Measurements from ENCODE around the gene POU2F3. TPM values are rescaled to one million over a fixed set of nuclear protein-coding genes. Genes with fewer than 3 reads are reported as not detected.

Gene POU2F3
- polyA plus RNA-seq, 1 donor (not counting 4 experiments of a cell fraction or from before 2014, with no cell fraction given) = 0.96 TPM

DNA sequence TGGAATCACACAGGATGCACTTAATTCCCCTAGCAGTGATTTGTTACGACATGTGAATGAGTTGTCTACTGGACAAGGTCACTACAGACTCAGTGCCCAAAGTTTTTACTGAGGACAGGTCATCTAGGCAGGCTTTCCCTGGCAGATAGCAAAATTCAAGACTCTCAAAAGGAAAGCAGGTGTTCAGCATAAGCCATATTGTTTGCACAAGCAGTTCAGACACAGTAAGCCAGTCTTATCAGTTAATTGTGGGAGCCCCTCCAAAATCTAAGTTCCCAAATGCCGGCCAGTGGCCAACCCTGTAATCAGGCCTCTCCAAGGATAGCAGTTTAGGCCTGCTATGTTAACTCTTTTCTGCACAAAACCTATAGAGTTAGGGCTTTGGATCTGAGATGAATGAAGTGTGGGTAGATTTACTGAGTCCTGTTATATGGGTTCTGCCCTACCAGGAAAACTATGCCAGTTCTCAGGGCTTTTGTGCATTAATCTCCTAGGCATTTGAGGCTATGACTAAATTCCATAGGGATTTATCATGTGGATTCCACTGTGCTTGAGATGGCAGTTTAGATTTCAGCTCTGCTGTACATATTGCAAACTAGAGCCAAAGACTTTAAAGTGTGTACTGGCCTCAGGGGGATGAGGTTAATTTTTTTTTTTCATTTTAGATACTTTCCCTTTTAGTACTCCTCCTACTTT is 91.5 kb downstream of the POU2F3 start:
- no peak overlapping the region for H2AFZ ChIP-seq (ENCODE audit: control insufficient read depth, low read length)
- TF ChIP-seq EZH2 (IDR thresholded peaks at IDR 0.05; ENCODE audit: low read length) = no peak
- TF ChIP-seq, protein P1, sequence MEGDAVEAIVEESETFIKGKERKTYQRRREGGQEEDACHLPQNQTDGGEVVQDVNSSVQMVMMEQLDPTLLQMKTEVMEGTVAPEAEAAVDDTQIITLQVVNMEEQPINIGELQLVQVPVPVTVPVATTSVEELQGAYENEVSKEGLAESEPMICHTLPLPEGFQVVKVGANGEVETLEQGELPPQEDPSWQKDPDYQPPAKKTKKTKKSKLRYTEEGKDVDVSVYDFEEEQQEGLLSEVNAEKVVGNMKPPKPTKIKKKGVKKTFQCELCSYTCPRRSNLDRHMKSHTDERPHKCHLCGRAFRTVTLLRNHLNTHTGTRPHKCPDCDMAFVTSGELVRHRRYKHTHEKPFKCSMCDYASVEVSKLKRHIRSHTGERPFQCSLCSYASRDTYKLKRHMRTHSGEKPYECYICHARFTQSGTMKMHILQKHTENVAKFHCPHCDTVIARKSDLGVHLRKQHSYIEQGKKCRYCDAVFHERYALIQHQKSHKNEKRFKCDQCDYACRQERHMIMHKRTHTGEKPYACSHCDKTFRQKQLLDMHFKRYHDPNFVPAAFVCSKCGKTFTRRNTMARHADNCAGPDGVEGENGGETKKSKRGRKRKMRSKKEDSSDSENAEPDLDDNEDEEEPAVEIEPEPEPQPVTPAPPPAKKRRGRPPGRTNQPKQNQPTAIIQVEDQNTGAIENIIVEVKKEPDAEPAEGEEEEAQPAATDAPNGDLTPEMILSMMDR (optimal IDR thresholded peaks at IDR 0.05 in 1 of 3, IDR thresholded peaks at IDR 0.05 in 1 of 3, conservative IDR thresholded peaks at IDR 0.05 in 1 of 3; ENCODE audit: extremely low read depth in 1 of 3, insufficient read depth in 2 of 3, low read length in 3 of 3) = no peak
- peaks cover 3 to 7% of the 10 kb centered on the region in 2 experiments for H3K36me3 ChIP-seq (ENCODE audit: control insufficient read depth in 2 of 2, extremely low read depth in 1 of 2, insufficient read depth in 2 of 2, low read length in 2 of 2)
- H3K9me3 ChIP-seq (ENCODE audit: control insufficient read depth, low read depth, low read length) = no peaks in the 10 kb centered on the region
- no peak overlapping the region for H3K9ac ChIP-seq (ENCODE audit: control insufficient read depth, extremely low read depth, insufficient read depth, low read length)
- H3K79me2 ChIP-seq (ENCODE audit: control insufficient read depth, insufficient read depth, low read length) = no peaks in the 10 kb centered on the region
- H3K4me3 ChIP-seq (ENCODE audit: control insufficient read depth in 2 of 3, extremely low read depth in 1 of 3, insufficient read depth in 2 of 3, low read depth in 1 of 3, low read length in 3 of 3) = no peak overlapping the region
- no peaks in the 10 kb centered on the region for H3K9me1 ChIP-seq (ENCODE audit: control insufficient read depth, extremely low read depth, insufficient read depth, low read length)
- dilution Hi-C loops (cut with MboI; ENCODE audit: extremely low pct_ligation_motif_present, low sequenced_read_pairs) = no loop called here
- peak overlapping the region; percentile 62 for H3K4me2 ChIP-seq (ENCODE audit: control insufficient read depth, extremely low read depth, insufficient read depth, low read depth, low read length)
- H3K27ac ChIP-seq (ENCODE audit: control insufficient read depth, insufficient read depth, low read length) = peak overlapping the region; percentile 55
- FAIRE-seq (peak; percentile 67), DNase-seq (ENCODE audit: low read depth, low spot score) (peak; percentile 58)
- peaks cover 38% of the 10 kb centered on the region for H3K4me1 ChIP-seq (ENCODE audit: control insufficient read depth, extremely low read depth, insufficient read depth, low read length)
- H4K20me1 ChIP-seq (ENCODE audit: control insufficient read depth, extremely low read depth, insufficient read depth, low read length) = no peaks in the 10 kb centered on the region
- H3K27me3 ChIP-seq (ENCODE audit: control insufficient read depth, extremely low read depth, insufficient read depth, low read length) = no peaks in the 10 kb centered on the region

DNA sequence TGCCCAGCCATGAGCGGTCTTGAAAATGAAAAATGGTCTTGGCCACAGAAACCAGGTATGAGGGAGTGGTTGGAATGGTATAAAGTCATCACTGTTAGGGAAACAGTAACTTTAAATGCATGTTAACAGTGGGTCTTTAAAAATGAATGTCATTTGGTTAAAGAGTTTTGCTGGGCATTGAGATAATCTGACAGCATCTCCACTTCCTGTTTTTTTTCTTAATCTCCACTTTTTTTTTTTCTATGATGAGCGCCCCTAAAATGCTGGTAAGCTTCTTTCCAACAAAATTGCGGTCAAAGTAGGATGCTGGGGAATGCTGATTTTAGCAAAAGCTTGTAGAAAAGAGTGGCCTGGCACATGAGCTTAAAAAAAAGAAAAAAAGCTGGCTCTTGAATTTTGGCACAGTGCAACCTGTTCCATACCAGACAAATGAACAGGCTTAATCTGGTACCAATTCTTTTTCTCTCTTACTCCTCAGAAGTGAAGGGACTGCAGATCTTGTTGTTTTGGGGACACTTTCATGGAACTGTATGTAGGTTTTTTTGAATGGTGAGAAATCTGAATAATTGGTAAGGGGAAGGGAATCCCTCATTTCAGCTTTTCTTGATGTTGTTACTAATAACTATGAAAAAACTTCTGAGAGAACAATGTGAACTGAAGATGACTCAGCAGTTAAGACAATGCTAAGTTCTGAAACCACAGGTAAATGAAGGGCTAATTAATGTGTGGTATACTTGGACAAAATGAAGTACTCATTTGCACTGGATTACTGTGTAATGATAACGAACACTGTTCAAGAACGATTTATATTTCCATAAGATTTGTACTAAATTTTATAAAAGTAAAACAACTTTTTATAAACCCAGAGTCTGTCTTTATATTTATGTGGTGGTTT is 93.1 kb downstream of the POU2F3 start:
- no peaks in the 10 kb centered on the region for H3K9me3 ChIP-seq (ENCODE audit: control insufficient read depth, low read depth, low read length)
- FAIRE-seq (no peak), DNase-seq (ENCODE audit: low read depth, low spot score) (no peak)
- peaks cover 14% of the 10 kb centered on the region for H3K79me2 ChIP-seq (ENCODE audit: control insufficient read depth, insufficient read depth, low read length)
- H3K9ac ChIP-seq (ENCODE audit: control insufficient read depth, extremely low read depth, insufficient read depth, low read length) = no peak overlapping the region
- no peak for TF ChIP-seq EZH2 (IDR thresholded peaks at IDR 0.05; ENCODE audit: low read length)
- TF ChIP-seq, protein P1 (optimal IDR thresholded peaks at IDR 0.05 in 1 of 3, IDR thresholded peaks at IDR 0.05 in 1 of 3, conservative IDR thresholded peaks at IDR 0.05 in 1 of 3; ENCODE audit: extremely low read depth in 1 of 3, insufficient read depth in 2 of 3, low read length in 3 of 3) = no peak
- peaks cover 3 to 7% of the 10 kb centered on the region in 2 experiments for H3K36me3 ChIP-seq (ENCODE audit: control insufficient read depth in 2 of 2, extremely low read depth in 1 of 2, insufficient read depth in 2 of 2, low read length in 2 of 2)
- H3K4me3 ChIP-seq (ENCODE audit: control insufficient read depth in 2 of 3, extremely low read depth in 1 of 3, insufficient read depth in 2 of 3, low read depth in 1 of 3, low read length in 3 of 3) = no peak overlapping the region
- dilution Hi-C loops (cut with MboI; ENCODE audit: extremely low pct_ligation_motif_present, low sequenced_read_pairs) = no loop called here
- H3K9me1 ChIP-seq (ENCODE audit: control insufficient read depth, extremely low read depth, insufficient read depth, low read length) = no peaks in the 10 kb centered on the region
- H3K4me2 ChIP-seq (ENCODE audit: control insufficient read depth, extremely low read depth, insufficient read depth, low read depth, low read length) = no peak overlapping the region
- H2AFZ ChIP-seq (ENCODE audit: control insufficient read depth, low read length) = no peak overlapping the region
- peaks cover 41% of the 10 kb centered on the region for H3K4me1 ChIP-seq (ENCODE audit: control insufficient read depth, extremely low read depth, insufficient read depth, low read length)
- no peaks in the 10 kb centered on the region for H3K27me3 ChIP-seq (ENCODE audit: control insufficient read depth, extremely low read depth, insufficient read depth, low read length)
- peaks cover 8% of the 10 kb centered on the region for H4K20me1 ChIP-seq (ENCODE audit: control insufficient read depth, extremely low read depth, insufficient read depth, low read length)
- no peak overlapping the region for H3K27ac ChIP-seq (ENCODE audit: control insufficient read depth, insufficient read depth, low read length)

Data from keratinocyte (primary cell).